Bronchial epithelial cell (primary cell): ENCODE measurements around the gene FAM120B. TPM values are rescaled to one million over a fixed set of nuclear protein-coding genes. Genes with fewer than 3 reads are reported as not detected.
"Not testable (repeated sequence)": the region's sequence is repeated elsewhere in the genome, so short reads cannot be mapped to it uniquely, and the experiment has no call there.

ENCODE experiments used
- DNase-seq: peaks from one replicate; pipeline ENCODE4 v3.0.0-alpha.2; 2010; ENCODE audit warnings: low read depth
- FAIRE-seq: peaks from 2 replicates; lab custom pipeline; 2011; peaks lifted over from hg19 to GRCh38; lab: Jason Lieb, UNC
- H3K27me3 ChIP-seq: 2 replicates; pipeline ENCODE4 v1.5.1; 2011; ENCODE audit warnings: low read length; ENCODE audit not compliant: control insufficient read depth, insufficient read depth
- H3K36me3 ChIP-seq: 2 replicates; pipeline ENCODE4 v1.5.1; 2011; ENCODE audit warnings: low read length; ENCODE audit not compliant: control insufficient read depth, insufficient read depth
- H3K4me3 ChIP-seq: 2 replicates; pipeline ENCODE4 v1.5.1; 2011; ENCODE audit warnings: mild to moderate bottlenecking, low read depth, low read length, control low read depth
- total RNA-seq: library from RNA; depleted of rRNA; stranded (reverse); fragments of >200 nt; gene quantifications from 2 replicates; pipeline ENCODE4 v1.2.1, GENCODE V29; 2014
- TF ChIP-seq, protein P1 (sequence below): IDR thresholded peaks from 2 replicates; pipeline ENCODE4 v1.5.1; 2011; ENCODE audit warnings: mild to moderate bottlenecking, moderate library complexity, low read length, control low read depth, inconsistent platforms; ENCODE audit not compliant: insufficient read depth, severe bottlenecking

The FAM120B gene
- total RNA-seq, 1 donor from 2014 or later = 7.1 TPM

DNA sequence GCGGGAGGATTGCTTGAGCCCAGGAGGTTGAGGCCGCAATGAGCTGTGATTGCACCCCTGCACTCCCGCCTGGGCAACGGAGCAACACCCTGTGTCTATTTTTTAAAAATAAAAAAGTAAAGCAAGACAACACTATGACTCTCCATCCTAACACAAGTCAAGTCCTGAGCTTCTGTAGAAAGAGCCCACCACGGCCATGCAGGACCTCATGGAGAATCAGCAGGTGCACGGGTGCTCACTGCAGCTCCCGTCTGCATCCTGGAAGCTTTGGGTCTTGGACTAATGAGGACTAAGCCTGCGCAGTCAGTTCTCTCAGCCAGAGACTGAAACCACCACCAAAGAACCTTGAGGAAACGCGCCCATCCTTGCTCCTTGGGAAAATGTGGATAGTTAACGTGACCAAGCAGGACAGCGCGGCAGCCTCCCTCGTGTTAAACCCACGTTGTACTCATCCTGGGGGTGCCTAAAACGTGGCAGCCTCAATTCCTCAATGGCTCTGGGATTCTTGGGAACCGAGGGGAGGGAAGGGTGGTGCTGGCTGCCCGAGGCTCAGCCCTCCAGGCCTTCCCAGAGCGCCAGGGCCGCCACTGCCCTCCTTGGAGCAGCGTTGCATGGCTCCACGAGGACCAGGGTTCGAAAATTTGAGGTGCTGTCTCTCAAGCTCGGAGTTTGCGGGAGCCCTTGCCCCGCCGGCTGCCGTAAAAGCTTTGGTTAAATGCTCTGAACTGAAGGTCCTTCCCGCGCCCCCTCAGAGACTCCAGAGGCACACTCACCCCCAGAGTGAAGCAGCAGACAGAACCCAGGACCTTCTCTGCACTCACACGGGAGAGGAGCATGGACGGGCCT is 44.7 kb upstream of the FAM120B start:
- TF ChIP-seq, protein P1, sequence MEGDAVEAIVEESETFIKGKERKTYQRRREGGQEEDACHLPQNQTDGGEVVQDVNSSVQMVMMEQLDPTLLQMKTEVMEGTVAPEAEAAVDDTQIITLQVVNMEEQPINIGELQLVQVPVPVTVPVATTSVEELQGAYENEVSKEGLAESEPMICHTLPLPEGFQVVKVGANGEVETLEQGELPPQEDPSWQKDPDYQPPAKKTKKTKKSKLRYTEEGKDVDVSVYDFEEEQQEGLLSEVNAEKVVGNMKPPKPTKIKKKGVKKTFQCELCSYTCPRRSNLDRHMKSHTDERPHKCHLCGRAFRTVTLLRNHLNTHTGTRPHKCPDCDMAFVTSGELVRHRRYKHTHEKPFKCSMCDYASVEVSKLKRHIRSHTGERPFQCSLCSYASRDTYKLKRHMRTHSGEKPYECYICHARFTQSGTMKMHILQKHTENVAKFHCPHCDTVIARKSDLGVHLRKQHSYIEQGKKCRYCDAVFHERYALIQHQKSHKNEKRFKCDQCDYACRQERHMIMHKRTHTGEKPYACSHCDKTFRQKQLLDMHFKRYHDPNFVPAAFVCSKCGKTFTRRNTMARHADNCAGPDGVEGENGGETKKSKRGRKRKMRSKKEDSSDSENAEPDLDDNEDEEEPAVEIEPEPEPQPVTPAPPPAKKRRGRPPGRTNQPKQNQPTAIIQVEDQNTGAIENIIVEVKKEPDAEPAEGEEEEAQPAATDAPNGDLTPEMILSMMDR = no peak

DNA sequence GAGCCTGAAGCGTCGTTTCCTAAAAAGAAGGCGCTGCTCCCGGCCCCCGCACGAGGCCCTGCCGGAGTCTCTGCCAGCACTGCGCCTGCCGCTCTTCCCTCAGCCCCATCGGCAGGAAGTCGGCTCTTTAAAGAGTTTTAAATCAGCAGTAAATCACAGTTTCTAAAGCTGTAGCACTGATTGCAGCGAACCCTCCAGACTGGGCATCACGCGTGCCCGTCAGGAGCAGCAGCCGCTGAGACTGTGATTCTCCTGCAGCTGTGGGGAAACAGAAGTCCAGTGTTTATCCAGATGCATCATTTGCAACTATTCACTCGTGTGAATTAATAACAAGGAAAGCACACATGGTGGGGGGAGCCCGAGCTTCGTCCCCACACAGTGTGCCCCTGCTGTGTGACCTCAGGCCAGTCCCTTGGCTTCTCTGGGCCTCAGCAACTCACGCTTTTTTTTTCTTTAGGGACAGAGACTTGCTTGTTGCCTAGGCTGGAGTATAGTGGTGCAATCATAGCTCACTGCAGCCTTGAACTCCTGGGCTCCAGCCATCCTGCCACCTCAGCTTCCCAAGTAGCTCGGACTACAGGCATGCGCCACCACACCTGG is 44.0 kb upstream of the FAM120B start:
- no peak for DNase-seq
- peaks cover 1% of the 10 kb centered on the region for H3K27me3 ChIP-seq
- FAIRE-seq = no peak
- H3K36me3 ChIP-seq = no peaks in the 10 kb centered on the region
- no peak overlapping the region for H3K4me3 ChIP-seq
- TF ChIP-seq, protein P1 = no peak

More for the DNA sequence above, 44.7 kb upstream of the FAM120B start:
- DNase-seq (no peak), FAIRE-seq (no peak)
- H3K4me3 ChIP-seq = no peak overlapping the region
- peaks cover 1% of the 10 kb centered on the region for H3K27me3 ChIP-seq
- no peaks in the 10 kb centered on the region for H3K36me3 ChIP-seq

DNA sequence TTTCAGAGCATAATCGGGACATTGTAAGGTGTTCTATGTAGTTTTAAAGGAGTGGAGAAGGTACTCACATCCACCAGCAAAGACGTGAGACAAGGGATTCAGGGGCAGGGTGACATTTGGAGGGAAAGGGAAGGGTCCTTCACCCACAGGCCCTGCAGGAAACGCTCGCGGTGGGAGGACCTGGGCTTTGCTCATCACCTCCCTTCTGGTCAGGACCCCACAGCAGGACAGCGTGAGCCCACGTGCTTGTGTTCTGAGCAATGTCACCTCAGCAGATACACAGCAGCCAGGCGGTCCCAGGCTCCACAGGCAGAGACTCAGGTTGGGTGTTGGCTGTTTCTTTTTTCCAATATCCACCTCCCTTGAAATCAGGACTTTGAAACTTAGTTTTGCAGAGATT is 43.1 kb upstream of the FAM120B start:
- Histone ChIP-seq H3K4me3 (no peak overlapping the region), H3K27me3 (no peaks in the 10 kb centered on the region), H3K36me3 (no peaks in the 10 kb centered on the region)
- DNase-seq = no peak
- FAIRE-seq = no peak
- TF ChIP-seq, protein P1 = no peak

DNA sequence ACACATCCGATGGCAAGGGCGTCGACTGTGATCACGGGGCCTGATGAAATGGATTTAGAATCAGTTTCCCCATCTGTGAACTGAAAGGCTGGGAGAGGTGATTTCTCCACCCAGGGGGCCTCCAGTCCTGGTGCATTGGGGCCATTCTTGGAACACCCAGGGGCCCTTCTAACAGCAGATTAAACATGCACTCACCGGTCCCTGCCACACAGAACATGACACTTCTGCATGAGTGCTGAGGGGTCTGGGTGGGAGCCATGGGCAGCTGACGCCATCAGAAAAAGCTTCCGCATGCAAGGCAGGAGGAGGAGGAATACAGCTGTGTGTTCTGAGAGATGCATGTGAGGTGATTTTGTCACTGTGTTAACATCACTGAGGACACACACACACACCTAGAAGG is 42.5 kb upstream of the FAM120B start:
- DNase-seq (no peak), FAIRE-seq (no peak)

DNA sequence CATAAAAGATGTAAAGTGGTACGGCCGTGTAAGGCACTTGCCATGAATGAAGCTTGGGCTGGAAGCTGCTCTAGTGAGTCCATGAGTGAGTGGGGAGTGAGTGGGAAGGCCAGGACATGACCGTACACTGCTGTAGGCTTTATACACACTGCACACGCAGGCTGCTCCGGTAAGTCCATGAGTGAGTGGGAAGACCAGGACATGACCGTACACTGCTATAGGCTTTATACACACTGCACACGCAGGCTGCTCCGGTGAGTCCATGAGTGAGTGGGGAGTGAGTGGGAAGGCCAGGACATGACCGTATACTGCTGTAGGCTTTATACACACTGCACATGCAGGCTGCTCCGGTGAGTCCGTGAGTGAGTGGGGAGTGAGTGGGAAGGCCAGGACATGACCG is 41.9 kb upstream of the FAM120B start:
- not testable (repeated sequence) for H3K36me3 ChIP-seq, FAIRE-seq, H3K4me3 ChIP-seq, DNase-seq, H3K27me3 ChIP-seq

More for the DNA sequence above, 42.5 kb upstream of the FAM120B start:
- TF ChIP-seq, protein P1 = no peak
- no peaks in the 10 kb centered on the region for H3K36me3 ChIP-seq
- no peak overlapping the region for H3K4me3 ChIP-seq
- no peaks in the 10 kb centered on the region for H3K27me3 ChIP-seq

DNA sequence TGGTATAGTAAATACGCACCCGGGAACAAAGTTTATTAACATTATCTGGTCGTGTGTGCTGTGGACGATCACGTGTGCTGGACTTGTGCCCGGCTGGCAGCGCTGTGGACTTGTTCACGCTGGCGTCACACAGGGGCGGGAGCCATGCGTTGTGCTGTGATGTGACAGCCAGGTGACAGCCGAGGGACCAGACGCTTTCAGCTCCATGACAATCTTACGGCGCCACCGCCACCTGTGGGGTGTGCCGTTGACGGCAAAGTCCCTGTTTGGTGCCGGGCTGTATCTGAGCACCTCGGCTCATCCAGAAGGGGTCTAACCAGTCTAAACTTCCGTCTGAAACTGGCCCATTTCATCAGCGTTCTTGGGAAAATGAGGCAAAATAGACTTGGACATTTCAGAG is 40.9 kb upstream of the FAM120B start:
- no peak for DNase-seq
- Histone ChIP-seq H3K4me3 (no peak overlapping the region), H3K36me3 (no peaks in the 10 kb centered on the region), H3K27me3 (no peaks in the 10 kb centered on the region)
- FAIRE-seq = no peak
- TF ChIP-seq, protein P1 = no peak
